GM23248 (cell line): ENCODE data around the gene ADGRV1.

Source experiments
- EZH2 ChIP-seq: fragments of 200-600 bp; sonication (generic); IDR thresholded peaks from 2 replicates; pipeline ENCODE4 v1.6.1; 2018; ENCODE audit warnings: antibody characterized with exemption, mild to moderate bottlenecking; ENCODE audit not compliant: insufficient read depth, poor library complexity, severe bottlenecking
- EZH2phosphoT487 ChIP-seq: fragments of 200-600 bp; sonication (generic); IDR thresholded peaks from 2 replicates; pipeline ENCODE4 v1.6.1; 2018; ENCODE audit warnings: antibody characterized with exemption, moderate library complexity, mild to moderate bottlenecking, low read depth; ENCODE audit not compliant: insufficient read depth

DNA sequence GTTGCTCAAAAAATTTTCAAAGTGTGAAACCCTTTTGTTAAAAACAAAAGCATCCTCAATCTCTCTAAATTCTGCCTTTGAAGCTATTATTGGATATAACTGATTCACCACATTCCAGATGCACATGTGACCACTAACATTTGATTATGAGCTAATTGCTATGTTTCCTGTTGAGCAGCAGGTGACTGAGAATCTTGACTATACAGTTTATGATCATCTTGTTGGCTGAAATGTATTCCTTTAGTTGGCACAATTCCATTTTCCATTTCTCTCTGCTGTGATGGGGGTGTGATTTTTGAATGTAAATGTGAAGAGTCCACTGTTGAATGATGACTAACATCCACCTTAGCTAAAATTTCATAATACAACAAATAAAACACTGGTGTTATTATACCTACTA, 39.9 kb upstream of the ADGRV1 start:
- TF ChIP-seq EZH2 (no peak), EZH2phosphoT487 (no peak)
